ENCODE measurements around the gene KITLG. TPM values are rescaled to one million over a fixed set of nuclear protein-coding genes. Genes with fewer than 3 reads are reported as not detected.

Gene KITLG
- total and polyA plus RNA-seq, 2 of the 8 experiments (the other 6 are each of a cell fraction or from before 2014, with no cell fraction given): 1.3 to 7.8 TPM

DNA sequence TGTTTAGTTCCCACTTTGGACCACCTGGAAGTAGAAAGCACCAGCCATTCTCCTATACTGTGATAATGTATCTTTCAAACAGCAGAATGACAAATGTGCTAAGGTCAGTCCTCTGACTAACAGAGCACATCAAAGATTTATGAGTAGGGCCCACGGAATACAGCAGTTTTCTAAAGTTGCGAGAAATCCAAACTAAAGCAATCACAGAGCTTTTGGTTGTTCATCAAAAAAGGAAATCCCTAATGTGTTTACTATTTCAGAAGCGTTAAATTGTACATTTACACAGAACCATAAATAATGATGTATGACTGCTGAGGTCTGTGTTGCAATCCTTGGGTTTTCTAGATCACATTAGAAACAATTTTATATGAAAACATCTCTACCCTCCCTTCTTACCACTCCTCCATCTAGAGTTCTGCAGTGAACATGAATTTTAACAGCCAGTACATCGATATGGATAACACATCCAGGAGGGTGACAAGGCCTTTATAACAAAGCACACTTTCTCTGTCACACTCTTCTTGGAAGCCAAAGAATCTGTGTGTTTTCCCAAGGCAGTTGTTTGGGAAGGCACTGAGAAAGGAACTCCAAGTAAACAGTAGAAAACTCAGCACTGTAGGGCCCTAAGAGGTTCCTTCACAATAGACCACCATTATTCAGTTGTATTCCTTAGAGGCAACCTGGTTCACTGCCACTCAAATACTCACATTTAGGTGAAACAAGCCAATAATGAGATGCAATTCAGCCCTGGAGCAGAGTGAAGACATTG is 7.3 kb downstream of the KITLG start (continued):
- no peak for TF ChIP-seq BCL11A (IDR thresholded peaks at IDR 0.05; ENCODE audit: low read depth in 2 of 2, low read length in 2 of 2)
- TF ChIP-seq TAF1 (IDR thresholded peaks at IDR 0.05; ENCODE audit: low read depth, low read length): no peak
